ENCODE measurements around the gene NOXRED1. TPM values are rescaled to one million over a fixed set of nuclear protein-coding genes. Genes with fewer than 3 reads are reported as not detected.

NOXRED1 gene
- total and polyA plus RNA-seq, 8 donors: 0.26 to 2.5 (median 1.9) TPM

DNA sequence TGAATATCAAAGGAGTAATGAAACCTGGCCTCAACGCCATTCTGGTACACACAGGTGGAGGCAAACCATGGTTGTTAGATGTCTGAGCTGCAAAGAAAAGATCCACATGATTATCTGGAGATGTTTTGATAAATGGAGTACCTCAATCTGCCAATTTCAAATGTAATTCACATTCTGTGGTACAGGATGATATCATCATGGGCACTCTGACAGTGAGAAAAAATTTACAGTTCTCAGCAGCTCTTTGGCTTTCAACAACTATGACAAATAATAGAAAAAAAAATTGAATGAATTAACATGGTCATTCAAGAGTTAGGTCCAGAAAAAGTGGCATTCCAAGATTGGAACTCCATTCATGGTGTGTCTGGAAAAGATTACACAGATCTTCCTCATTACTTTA lies 63.7 kb downstream of the NOXRED1 start:
- no peaks in the 10 kb centered on the region for H3K36me3 ChIP-seq
- no peak overlapping the region for H3K4me3 ChIP-seq
- intact Hi-C loops (cut with DNase I): no loop called here
- peaks cover 0 to 3% of the 10 kb centered on the region in 2 donors for H3K4me1 ChIP-seq
- ATAC-seq (no peak), DNase-seq (no peak)
- TF ChIP-seq, protein P1, sequence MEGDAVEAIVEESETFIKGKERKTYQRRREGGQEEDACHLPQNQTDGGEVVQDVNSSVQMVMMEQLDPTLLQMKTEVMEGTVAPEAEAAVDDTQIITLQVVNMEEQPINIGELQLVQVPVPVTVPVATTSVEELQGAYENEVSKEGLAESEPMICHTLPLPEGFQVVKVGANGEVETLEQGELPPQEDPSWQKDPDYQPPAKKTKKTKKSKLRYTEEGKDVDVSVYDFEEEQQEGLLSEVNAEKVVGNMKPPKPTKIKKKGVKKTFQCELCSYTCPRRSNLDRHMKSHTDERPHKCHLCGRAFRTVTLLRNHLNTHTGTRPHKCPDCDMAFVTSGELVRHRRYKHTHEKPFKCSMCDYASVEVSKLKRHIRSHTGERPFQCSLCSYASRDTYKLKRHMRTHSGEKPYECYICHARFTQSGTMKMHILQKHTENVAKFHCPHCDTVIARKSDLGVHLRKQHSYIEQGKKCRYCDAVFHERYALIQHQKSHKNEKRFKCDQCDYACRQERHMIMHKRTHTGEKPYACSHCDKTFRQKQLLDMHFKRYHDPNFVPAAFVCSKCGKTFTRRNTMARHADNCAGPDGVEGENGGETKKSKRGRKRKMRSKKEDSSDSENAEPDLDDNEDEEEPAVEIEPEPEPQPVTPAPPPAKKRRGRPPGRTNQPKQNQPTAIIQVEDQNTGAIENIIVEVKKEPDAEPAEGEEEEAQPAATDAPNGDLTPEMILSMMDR (IDR thresholded peaks at IDR 0.05): no peak
- H3K9me3 ChIP-seq: no peaks in the 10 kb centered on the region
- no peaks in the 10 kb centered on the region for H3K27me3 ChIP-seq
- no peak overlapping the region for H3K27ac ChIP-seq

DNA sequence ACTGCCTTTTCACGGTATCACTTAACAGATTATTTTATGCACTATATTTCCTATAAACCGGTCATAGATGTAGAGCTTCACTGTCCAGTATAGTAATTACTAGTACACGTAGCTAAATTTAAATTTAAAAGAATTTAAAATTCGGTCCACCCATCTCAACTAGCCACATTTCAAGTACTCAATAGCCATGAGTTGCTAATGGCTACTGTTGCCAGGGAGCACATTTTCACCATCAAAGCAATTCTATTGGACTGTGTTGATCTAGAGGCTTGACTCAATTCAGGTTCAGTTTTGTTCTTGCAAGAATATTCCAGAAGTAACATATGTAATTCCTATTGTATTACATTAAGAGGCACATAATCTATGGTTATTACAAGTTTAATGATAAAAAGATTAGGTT lies 66.4 kb downstream of the NOXRED1 start:
- DNase-seq (no peak), ATAC-seq (no peak)
- no peaks in the 10 kb centered on the region for H3K27me3 ChIP-seq
- no peaks in the 10 kb centered on the region for H3K9me3 ChIP-seq
- H3K36me3 ChIP-seq: no peaks in the 10 kb centered on the region
- intact Hi-C loops (cut with DNase I): no loop called here
- no peaks in the 10 kb centered on the region for H3K4me1 ChIP-seq
- no peak overlapping the region for H3K4me3 ChIP-seq
- TF ChIP-seq, protein P1 (IDR thresholded peaks at IDR 0.05): no peak
- no peak overlapping the region for H3K27ac ChIP-seq

DNA sequence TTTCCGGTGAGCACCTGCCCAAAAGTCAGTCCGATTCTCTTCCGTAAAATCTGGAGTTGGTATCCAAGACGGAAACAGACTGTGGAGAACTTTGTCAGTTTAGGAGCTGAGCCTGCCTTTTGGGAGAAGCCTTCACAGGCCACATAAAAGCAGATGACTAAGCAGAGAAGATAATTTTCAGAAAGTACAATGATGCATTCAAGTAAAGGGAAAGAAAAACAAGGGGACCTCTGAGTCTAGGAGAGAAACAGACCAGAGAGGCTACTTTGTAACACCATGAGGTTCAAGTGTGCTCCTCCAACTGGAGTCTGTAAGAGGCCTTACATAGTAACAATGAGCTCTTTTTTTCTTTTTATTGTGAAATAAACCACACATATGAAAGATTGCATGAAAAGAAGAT lies 67.5 kb downstream of the NOXRED1 start:
- H3K27me3 ChIP-seq: no peaks in the 10 kb centered on the region
- TF ChIP-seq, protein P1 (IDR thresholded peaks at IDR 0.05): no peak
- peaks cover 0 to 2% of the 10 kb centered on the region in 2 donors for H3K36me3 ChIP-seq
- H3K9me3 ChIP-seq: no peaks in the 10 kb centered on the region
- intact Hi-C loops (cut with DNase I): no loop called here
- no peak overlapping the region for H3K4me3 ChIP-seq
- no peak overlapping the region for H3K27ac ChIP-seq
- ATAC-seq (no peak), DNase-seq (no peak)
- no peaks in the 10 kb centered on the region for H3K4me1 ChIP-seq

DNA sequence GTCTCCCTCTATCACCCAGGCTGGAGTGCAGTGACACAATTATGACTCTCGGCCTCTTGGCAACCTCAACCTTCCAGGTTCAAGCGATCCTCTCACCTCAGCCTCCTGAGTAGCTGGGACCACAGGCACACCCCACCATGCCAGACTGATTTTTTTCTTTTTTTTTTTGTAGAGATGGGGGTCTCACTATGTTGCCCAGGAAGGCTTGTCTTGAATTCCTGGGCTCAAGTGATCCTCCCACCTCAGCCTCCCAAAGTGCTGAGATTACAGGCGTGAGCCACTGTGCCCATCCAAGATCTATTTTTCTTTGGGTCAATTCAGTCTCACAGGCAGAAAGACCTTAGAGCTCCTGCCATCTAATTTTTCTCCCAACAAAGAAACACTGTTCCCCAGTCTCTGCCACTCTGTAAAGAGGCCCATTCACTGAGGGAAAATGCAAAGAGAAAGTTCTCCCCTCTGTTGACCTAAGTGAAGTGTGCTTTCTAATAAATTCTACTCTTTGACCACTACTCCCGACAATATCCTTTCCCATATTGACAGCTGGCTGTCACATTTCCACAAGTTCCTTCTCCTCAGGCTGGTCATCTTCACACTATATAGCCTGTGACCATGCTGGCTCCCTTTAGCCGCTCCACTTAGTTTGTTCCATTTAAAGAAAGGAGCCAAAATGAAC lies 69.7 kb downstream of the NOXRED1 start:
- no peaks in the 10 kb centered on the region for H3K4me1 ChIP-seq
- intact Hi-C loops (cut with DNase I): no loop called here

DNA sequence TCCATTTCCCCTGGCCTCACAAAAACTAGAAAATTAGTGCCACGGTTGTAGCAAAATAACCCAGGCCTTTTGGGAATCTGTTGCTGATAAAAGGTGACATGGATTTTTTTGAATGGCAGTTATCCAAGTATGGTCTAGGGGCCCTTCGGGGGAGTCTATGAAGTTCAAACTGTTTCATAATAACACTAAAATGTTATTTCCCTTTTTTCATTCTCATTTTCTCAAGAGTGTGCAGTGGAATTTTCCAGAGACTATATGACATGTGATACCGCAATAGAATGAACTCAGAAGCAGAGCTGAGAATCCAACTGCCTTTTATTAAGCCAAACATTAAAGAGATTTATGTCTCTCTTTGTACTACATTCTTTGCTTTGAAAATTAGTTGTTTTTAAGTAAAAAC lies 75.6 kb downstream of the NOXRED1 start:
- Histone ChIP-seq H3K9me3 (no peaks in the 10 kb centered on the region), H3K4me1 (peaks cover 0 to 8% of the 10 kb centered on the region in 2 donors), H3K27ac (peak overlapping the region; percentile 16 to 53), H3K4me3 (no peak overlapping the region), H3K27me3 (no peaks in the 10 kb centered on the region), H3K36me3 (peaks cover 0 to 28% of the 10 kb centered on the region in 2 donors)
- intact Hi-C loops (cut with DNase I): no loop called here
- ATAC-seq: peak; percentile 41
- TF ChIP-seq, protein P1 (IDR thresholded peaks at IDR 0.05): no peak
- peak in 2 of 4 donors; percentile 4 to 5 for DNase-seq

More for the DNA sequence above, 69.7 kb downstream of the NOXRED1 start:
- H3K27me3 ChIP-seq: no peaks in the 10 kb centered on the region
- peaks cover 0 to 10% of the 10 kb centered on the region in 2 donors for H3K36me3 ChIP-seq
- DNase-seq (no peak), ATAC-seq (no peak)
- no peaks in the 10 kb centered on the region for H3K9me3 ChIP-seq
- H3K27ac ChIP-seq: no peak overlapping the region
- TF ChIP-seq, protein P1 (IDR thresholded peaks at IDR 0.05): no peak
- H3K4me3 ChIP-seq: no peak overlapping the region
